ENCODE data around the gene HAO1.
A peak's percentile ranks its signal among the peaks of the same experiment; 100 is the strongest.

HAO1 gene

GRCh38 chr20:7866285-7866684 is 74.0 kb downstream of the HAO1 start:
- Mint-ChIP-seq H3K4me3 (peak overlapping the region in 2 of 3 experiments; percentile 7 to 20), H3K36me3 (ENCODE audit: low read depth) (no peaks in the 10 kb centered on the region), H3K27ac (peak overlapping the region; percentile 62 to 94 (median 63)), H3K9me3 (no peaks in the 10 kb centered on the region), H3K27me3 (ENCODE audit: low read depth) (peaks cover 4% of the 10 kb centered on the region), H3K4me1 (peaks cover 14% of the 10 kb centered on the region)
- TF ChIP-seq CTCF (IDR thresholded peaks at IDR 0.05; ENCODE audit: unreplicated experiment in 3 of 3), result no peak

GRCh38 chr20:7859356-7859802 is 80.9 kb downstream of the HAO1 start:
- Mint-ChIP-seq H3K9me3 (no peaks in the 10 kb centered on the region), H3K27ac (no peak overlapping the region), H3K4me1 (peaks cover 25% of the 10 kb centered on the region), H3K4me3 (no peak overlapping the region), H3K27me3 (ENCODE audit: low read depth) (no peaks in the 10 kb centered on the region), H3K36me3 (ENCODE audit: low read depth) (no peaks in the 10 kb centered on the region)
- TF ChIP-seq CTCF (IDR thresholded peaks at IDR 0.05; ENCODE audit: unreplicated experiment in 3 of 3), result peak; percentile 54 to 66 (median 61)

GRCh38 chr20:7858734-7859250 is 81.5 kb downstream of the HAO1 start:
- H3K9me3 Mint-ChIP-seq, result no peaks in the 10 kb centered on the region
- H3K27me3 Mint-ChIP-seq (ENCODE audit: low read depth), result no peaks in the 10 kb centered on the region
- H3K36me3 Mint-ChIP-seq (ENCODE audit: low read depth), result no peaks in the 10 kb centered on the region
- no peak overlapping the region for H3K4me3 Mint-ChIP-seq
- H3K4me1 Mint-ChIP-seq, result peaks cover 28% of the 10 kb centered on the region
- peak overlapping the region in 1 of 3 experiments; percentile 28 for H3K27ac Mint-ChIP-seq
- TF ChIP-seq CTCF (IDR thresholded peaks at IDR 0.05; ENCODE audit: unreplicated experiment in 3 of 3), result no peak

- H3K36me3 Mint-ChIP-seq (ENCODE audit: low read depth), result no peaks in the 10 kb centered on the region
- H3K9me3 Mint-ChIP-seq, result no peaks in the 10 kb centered on the region
- H3K27me3 Mint-ChIP-seq (ENCODE audit: low read depth), result peaks cover 3% of the 10 kb centered on the region
- TF ChIP-seq CTCF (IDR thresholded peaks at IDR 0.05; ENCODE audit: unreplicated experiment in 3 of 3), result no peak
- no peak overlapping the region for H3K27ac Mint-ChIP-seq
- H3K4me1 Mint-ChIP-seq, result peaks cover 37% of the 10 kb centered on the region
- H3K4me3 Mint-ChIP-seq, result no peak overlapping the region
Observed at GRCh38 chr20:7856756-7857155, 83.5 kb downstream of the HAO1 start.

GRCh38 chr20:7855545-7855944 is 84.7 kb downstream of the HAO1 start:
- TF ChIP-seq CTCF (IDR thresholded peaks at IDR 0.05; ENCODE audit: unreplicated experiment in 3 of 3), result no peak
- H3K9me3 Mint-ChIP-seq, result no peaks in the 10 kb centered on the region
- H3K4me3 Mint-ChIP-seq, result no peak overlapping the region
- H3K27me3 Mint-ChIP-seq (ENCODE audit: low read depth), result peaks cover 3% of the 10 kb centered on the region
- no peak overlapping the region for H3K27ac Mint-ChIP-seq
- peaks cover 37% of the 10 kb centered on the region for H3K4me1 Mint-ChIP-seq
- H3K36me3 Mint-ChIP-seq (ENCODE audit: low read depth), result no peaks in the 10 kb centered on the region

GRCh38 chr20:7853493-7853892 is 86.8 kb downstream of the HAO1 start:
- no peaks in the 10 kb centered on the region for H3K9me3 Mint-ChIP-seq
- no peak overlapping the region for H3K4me3 Mint-ChIP-seq
- peaks cover 3% of the 10 kb centered on the region for H3K27me3 Mint-ChIP-seq (ENCODE audit: low read depth)
- peaks cover 31% of the 10 kb centered on the region for H3K4me1 Mint-ChIP-seq
- no peaks in the 10 kb centered on the region for H3K36me3 Mint-ChIP-seq (ENCODE audit: low read depth)
- TF ChIP-seq CTCF (IDR thresholded peaks at IDR 0.05; ENCODE audit: unreplicated experiment in 3 of 3), result no peak
- no peak overlapping the region for H3K27ac Mint-ChIP-seq

All from nephron (organoid).